ENCODE measurements around the gene UNC13A.

The UNC13A gene

DNA sequence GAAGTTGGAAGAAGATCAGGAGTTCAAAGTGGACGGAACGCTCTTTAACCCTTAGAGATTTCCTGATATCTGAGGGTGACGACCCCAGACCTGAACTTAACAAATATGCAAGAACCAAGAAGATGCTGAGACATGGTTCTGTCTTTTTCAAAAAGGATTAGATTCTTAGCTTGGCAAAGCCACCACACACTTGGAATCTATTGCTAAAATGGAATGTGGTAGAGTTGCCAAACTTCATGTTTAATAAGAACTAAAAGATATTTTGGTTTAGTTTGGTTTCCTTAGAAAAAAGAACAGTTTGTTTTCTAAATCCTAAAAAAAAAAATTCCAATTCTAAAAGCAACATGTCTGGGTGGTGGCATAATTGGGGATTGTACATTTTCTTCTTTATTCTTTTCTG is 29.5 kb downstream of the UNC13A start:
- Histone ChIP-seq H3K9ac (ENCODE audit: low read length) (no peak overlapping the region), H3K27ac (ENCODE audit: low read depth, low read length) (no peak overlapping the region), H3K4me1 (ENCODE audit: insufficient read depth, low read length) (no peaks in the 10 kb centered on the region), H3K9me3 (ENCODE audit: low read length) (no peaks in the 10 kb centered on the region), H3K36me3 (ENCODE audit: insufficient read depth, low read length) (no peaks in the 10 kb centered on the region), H3K27me3 (ENCODE audit: control insufficient read depth in 1 of 2, insufficient read depth in 2 of 2, low read length in 2 of 2) (no peaks in the 10 kb centered on the region), H3K4me3 (ENCODE audit: low read depth in 1 of 2, low read length in 2 of 2) (no peak overlapping the region)

DNA sequence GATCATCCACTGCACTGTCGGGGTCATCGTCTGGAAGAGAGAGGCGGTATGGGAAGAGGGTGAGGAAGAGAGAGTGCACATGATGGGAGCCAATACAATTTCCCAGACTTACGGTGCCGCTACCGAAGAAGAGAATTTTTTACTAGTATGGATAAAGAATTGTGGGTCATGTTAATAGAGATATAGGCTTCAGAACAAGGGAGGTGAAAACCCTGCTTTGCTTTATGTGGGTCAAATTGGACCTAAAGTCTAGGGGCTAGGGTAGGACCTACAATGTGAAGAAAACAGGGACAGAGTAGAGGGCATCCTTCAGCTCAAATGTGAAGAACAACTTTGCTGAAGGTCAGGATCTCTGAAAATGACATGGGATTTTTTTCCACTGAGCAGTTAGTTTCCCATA is 29.9 kb downstream of the UNC13A start:
- Histone ChIP-seq H3K27ac (ENCODE audit: low read depth, low read length) (no peak overlapping the region), H3K4me1 (ENCODE audit: insufficient read depth, low read length) (no peaks in the 10 kb centered on the region), H3K9me3 (ENCODE audit: low read length) (no peaks in the 10 kb centered on the region), H3K9ac (ENCODE audit: low read length) (no peak overlapping the region), H3K27me3 (ENCODE audit: control insufficient read depth in 1 of 2, insufficient read depth in 2 of 2, low read length in 2 of 2) (no peaks in the 10 kb centered on the region), H3K36me3 (ENCODE audit: insufficient read depth, low read length) (no peaks in the 10 kb centered on the region), H3K4me3 (ENCODE audit: low read depth in 1 of 2, low read length in 2 of 2) (no peak overlapping the region)

DNA sequence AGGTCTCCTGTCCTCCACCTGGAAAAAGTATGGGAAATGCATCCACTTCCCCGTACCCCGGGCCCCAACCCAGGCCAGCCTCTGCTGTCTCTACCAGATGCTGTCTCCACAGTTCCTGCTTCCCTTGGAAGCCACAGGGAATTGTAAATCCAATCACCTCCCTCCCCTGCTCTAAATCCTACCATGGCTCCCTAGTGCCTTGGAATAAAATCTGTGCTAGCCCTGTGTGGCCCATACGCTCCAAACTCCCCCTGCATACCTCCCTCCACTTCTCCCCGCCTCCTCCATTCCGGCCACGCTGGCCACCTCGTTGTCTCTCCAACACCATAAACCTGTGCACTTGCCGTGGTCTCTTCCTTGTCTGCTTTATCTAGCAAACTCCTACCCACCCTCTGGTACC is 31.2 kb downstream of the UNC13A start:
- no peaks in the 10 kb centered on the region for H3K27me3 ChIP-seq (ENCODE audit: control insufficient read depth in 1 of 2, insufficient read depth in 2 of 2, low read length in 2 of 2)
- no peaks in the 10 kb centered on the region for H3K36me3 ChIP-seq (ENCODE audit: insufficient read depth, low read length)
- H3K4me3 ChIP-seq (ENCODE audit: low read depth in 1 of 2, low read length in 2 of 2): no peak overlapping the region
- H3K9me3 ChIP-seq (ENCODE audit: low read length): no peaks in the 10 kb centered on the region
- no peaks in the 10 kb centered on the region for H3K4me1 ChIP-seq (ENCODE audit: insufficient read depth, low read length)
- no peak overlapping the region for H3K9ac ChIP-seq (ENCODE audit: low read length)
- no peak overlapping the region for H3K27ac ChIP-seq (ENCODE audit: low read depth, low read length)

DNA sequence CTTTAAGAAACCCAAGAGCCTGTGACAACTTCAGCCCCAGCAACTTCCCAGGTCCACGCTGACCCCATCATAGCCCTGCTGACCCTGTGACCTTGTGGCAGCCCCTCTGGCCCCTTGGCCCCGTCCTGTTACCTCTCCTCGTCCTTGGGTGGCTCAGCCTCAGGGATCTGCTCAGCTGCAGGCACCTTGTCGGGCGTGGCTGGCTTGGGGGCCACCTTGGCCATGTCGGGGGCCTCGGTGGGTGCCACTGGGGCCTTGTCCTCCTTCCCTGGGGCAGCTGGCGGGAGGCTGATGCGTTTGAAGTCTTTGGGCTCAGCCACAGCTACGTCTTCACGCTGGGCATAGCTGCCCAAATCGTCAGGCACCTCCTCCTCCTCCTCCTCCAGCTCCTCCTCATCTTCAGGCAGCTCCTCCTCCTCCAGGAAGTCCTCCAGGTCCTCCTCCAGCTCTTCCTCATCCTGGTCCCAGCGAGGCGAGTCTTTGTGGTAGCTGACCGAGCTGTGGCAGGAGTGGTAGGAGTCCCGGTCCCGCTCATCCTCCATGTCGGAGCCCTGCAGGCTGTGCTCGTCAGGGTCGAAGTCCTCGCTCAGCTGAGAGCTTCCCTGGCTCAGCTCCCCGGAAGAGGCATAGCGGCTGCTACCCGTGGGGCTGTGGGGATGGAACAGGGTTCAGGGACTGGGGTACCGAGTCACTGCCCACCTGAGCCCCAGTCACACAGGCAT is 32.2 kb downstream of the UNC13A start:
- Histone ChIP-seq H3K27ac (ENCODE audit: low read depth, low read length) (no peak overlapping the region), H3K9ac (ENCODE audit: low read length) (no peak overlapping the region), H3K4me3 (ENCODE audit: low read depth in 1 of 2, low read length in 2 of 2) (no peak overlapping the region), H3K9me3 (ENCODE audit: low read length) (no peaks in the 10 kb centered on the region), H3K36me3 (ENCODE audit: insufficient read depth, low read length) (no peaks in the 10 kb centered on the region), H3K4me1 (ENCODE audit: insufficient read depth, low read length) (no peaks in the 10 kb centered on the region), H3K27me3 (ENCODE audit: control insufficient read depth in 1 of 2, insufficient read depth in 2 of 2, low read length in 2 of 2) (no peaks in the 10 kb centered on the region)

DNA sequence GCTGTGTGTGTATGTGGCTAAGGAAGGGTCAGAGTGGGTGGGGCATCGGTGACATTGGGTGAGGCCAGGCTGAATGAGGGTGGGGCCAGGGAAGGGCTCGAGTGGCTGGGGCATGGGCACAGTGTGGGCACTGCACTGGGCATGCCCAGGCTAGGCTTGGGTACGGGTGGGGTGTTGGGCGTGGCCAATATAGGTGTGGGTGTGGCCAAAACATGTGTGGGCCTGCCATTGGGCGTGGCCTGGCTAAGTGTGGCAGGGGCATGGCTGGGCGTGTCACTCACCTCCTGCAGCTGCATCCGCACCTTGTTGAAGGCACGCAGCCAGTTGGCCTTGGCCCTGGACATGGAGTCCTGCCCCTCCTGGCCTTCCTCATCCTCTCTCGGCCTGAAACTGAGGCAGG is 33.2 kb downstream of the UNC13A start:
- Histone ChIP-seq H3K27me3 (ENCODE audit: control insufficient read depth in 1 of 2, insufficient read depth in 2 of 2, low read length in 2 of 2) (no peaks in the 10 kb centered on the region), H3K4me1 (ENCODE audit: insufficient read depth, low read length) (no peaks in the 10 kb centered on the region), H3K9me3 (ENCODE audit: low read length) (no peaks in the 10 kb centered on the region), H3K9ac (ENCODE audit: low read length) (no peak overlapping the region), H3K4me3 (ENCODE audit: low read depth in 1 of 2, low read length in 2 of 2) (no peak overlapping the region), H3K27ac (ENCODE audit: low read depth, low read length) (no peak overlapping the region), H3K36me3 (ENCODE audit: insufficient read depth, low read length) (no peaks in the 10 kb centered on the region)

DNA sequence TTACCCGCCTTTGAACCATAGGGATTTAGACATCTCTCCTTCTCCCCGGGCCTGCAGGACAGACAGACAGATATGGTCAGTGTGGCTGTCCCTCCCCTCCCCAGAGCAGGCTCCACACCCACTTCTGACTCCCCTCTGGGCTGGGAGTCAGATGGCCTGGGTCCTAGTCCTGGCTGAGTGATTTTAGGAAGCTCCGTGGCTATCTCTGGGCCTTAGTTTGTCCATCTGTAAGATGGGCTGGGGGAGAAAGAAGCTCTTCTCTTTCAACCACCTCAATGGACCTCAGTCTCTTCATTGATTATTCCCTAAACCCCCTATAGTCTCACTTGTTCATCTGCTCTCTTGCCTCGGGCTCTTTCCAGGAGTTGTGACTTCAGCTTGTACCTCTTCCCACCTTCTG is 35.5 kb downstream of the UNC13A start:
- H3K27me3 ChIP-seq (ENCODE audit: control insufficient read depth in 1 of 2, insufficient read depth in 2 of 2, low read length in 2 of 2): no peaks in the 10 kb centered on the region
- no peak overlapping the region for H3K9ac ChIP-seq (ENCODE audit: low read length)
- H3K27ac ChIP-seq (ENCODE audit: low read depth, low read length): no peak overlapping the region

DNA sequence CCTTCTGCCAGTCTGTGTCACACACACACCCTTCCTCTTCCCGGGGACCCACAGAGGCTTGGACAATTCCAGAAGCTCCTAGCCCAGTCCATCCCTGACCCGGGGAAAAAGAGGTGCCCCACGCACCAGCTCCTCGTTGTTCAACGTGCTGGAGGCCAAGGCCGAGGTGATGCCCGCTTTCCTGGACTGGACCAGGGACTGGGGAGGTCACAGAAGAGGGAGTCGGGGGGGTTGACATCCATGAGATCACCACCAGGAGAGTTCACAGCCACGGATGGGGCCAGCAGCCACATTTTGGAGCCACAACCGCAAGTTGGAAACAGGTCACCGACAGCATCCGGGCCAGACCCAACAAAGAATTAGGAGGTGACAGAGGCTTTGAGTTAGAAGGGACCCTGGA is 39.4 kb downstream of the UNC13A start:
- H3K27me3 ChIP-seq (ENCODE audit: control insufficient read depth in 1 of 2, insufficient read depth in 2 of 2, low read length in 2 of 2): peaks cover 0 to 7% of the 10 kb centered on the region in 2 donors
- H3K36me3 ChIP-seq (ENCODE audit: insufficient read depth, low read length): no peaks in the 10 kb centered on the region
- H3K27ac ChIP-seq (ENCODE audit: low read depth, low read length): no peak overlapping the region
- H3K4me3 ChIP-seq (ENCODE audit: low read depth in 1 of 2, low read length in 2 of 2): no peak overlapping the region
- no peaks in the 10 kb centered on the region for H3K9me3 ChIP-seq (ENCODE audit: low read length)
- H3K9ac ChIP-seq (ENCODE audit: low read length): no peak overlapping the region
- H3K4me1 ChIP-seq (ENCODE audit: insufficient read depth, low read length): no peaks in the 10 kb centered on the region

More for the DNA sequence above, 35.5 kb downstream of the UNC13A start:
- no peaks in the 10 kb centered on the region for H3K9me3 ChIP-seq (ENCODE audit: low read length)
- no peak overlapping the region for H3K4me3 ChIP-seq (ENCODE audit: low read depth in 1 of 2, low read length in 2 of 2)
- H3K36me3 ChIP-seq (ENCODE audit: insufficient read depth, low read length): no peaks in the 10 kb centered on the region
- H3K4me1 ChIP-seq (ENCODE audit: insufficient read depth, low read length): no peaks in the 10 kb centered on the region

DNA sequence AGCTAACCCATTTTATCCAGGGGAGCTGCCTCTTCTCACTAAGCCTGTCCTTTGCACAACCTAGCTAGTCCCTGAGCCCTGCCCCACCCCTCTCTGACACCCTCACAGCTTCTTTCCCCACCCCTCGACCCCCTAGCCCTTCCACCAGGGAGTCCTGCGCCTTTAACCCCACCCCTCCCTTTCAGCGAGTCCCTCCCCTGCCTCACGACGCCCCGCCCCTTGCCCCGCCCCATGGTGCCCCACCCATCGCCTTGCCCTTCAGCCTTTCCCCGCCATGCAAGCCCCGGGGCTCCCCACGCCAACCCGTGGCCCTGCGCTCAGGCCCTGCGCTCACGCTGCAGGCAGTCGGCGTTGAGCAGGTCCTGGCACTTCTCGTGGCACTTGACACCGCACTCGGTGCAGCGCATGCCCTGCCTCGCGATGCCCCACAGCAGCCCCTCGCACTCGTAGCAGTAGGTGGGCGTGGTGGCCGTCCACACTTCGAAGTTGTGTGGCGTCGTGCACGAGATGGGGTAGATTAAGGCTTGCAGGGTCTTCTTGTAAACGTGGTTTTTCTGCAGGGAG is 40.0 kb downstream of the UNC13A start:
- no peaks in the 10 kb centered on the region for H3K36me3 ChIP-seq (ENCODE audit: insufficient read depth, low read length)
- no peak overlapping the region for H3K9ac ChIP-seq (ENCODE audit: low read length)
- H3K27ac ChIP-seq (ENCODE audit: low read depth, low read length): no peak overlapping the region
- H3K4me1 ChIP-seq (ENCODE audit: insufficient read depth, low read length): no peaks in the 10 kb centered on the region
- no peaks in the 10 kb centered on the region for H3K9me3 ChIP-seq (ENCODE audit: low read length)
- no peak overlapping the region for H3K4me3 ChIP-seq (ENCODE audit: low read depth in 1 of 2, low read length in 2 of 2)
- H3K27me3 ChIP-seq (ENCODE audit: control insufficient read depth in 1 of 2, insufficient read depth in 2 of 2, low read length in 2 of 2): peaks cover 0 to 7% of the 10 kb centered on the region in 2 donors

DNA sequence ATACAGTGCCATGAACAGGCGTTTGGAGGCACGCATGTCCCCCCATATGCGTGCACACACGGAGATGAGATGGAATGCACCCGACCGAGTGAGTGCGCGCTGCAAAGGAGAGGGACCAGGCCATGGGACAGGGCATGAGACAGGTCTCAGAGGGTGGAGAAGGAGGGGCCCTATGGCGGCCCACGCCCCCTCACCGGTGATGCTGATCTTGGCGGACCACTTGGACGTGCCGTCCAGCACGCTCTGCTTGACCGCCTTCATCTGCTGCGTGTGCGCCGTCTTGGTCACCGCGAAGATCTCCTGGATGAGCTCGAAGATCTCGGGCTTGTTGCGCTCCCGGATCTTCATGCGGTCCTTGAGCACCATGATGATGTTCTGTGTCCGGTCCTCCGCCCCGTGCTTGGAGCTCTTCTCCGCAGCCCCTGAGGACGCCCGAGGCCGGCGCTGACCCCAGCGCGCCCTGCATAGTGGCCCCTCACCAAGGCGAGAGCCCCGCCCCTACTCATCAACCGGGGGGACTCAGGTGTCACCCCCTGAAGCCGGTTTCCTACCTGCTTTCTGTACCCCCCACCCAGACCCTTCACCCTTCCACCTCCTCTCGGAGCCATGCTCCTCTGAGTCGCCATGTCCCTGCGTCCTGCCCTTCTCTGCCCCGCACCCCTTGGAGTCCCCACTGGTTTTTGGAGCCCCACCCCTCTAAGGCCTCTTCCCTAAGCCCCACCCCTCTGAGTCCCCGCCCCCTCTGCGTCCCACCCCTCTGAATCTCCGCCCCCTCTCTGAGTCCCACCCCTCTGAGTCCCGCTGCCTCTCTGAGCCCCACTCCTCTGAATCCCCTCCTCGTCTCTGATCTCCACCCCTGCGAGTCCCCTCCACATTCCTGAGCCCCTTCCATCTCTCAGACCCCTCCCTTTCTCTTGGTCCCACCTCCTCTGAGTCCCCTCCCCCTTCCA is 40.8 kb downstream of the UNC13A start:
- Histone ChIP-seq H3K4me3 (ENCODE audit: low read depth in 1 of 2, low read length in 2 of 2) (no peak overlapping the region), H3K27ac (ENCODE audit: low read depth, low read length) (no peak overlapping the region), H3K27me3 (ENCODE audit: control insufficient read depth in 1 of 2, insufficient read depth in 2 of 2, low read length in 2 of 2) (peaks cover 0 to 7% of the 10 kb centered on the region in 2 donors), H3K9ac (ENCODE audit: low read length) (no peak overlapping the region), H3K36me3 (ENCODE audit: insufficient read depth, low read length) (no peaks in the 10 kb centered on the region), H3K4me1 (ENCODE audit: insufficient read depth, low read length) (no peaks in the 10 kb centered on the region), H3K9me3 (ENCODE audit: low read length) (no peaks in the 10 kb centered on the region)

DNA sequence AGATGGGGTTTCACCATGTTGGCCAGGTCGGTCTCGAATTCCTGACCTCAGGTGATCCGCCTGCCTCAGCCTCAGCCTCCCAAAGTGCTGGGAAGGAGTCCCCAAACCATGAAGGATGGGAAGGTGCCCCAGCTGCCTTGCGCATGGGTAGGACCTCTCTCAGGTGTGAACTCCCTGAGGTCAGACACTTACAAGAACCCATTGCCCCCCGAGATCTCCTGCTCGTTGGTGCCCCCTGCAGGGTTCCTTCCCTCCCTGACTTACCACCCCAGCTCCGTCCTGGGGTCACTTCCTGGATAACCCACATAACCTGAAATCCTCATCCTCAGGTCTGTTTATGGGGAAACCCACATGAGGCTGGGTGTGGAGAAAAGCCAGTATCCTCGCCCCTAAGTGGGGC is 41.7 kb downstream of the UNC13A start:
- H3K9me3 ChIP-seq (ENCODE audit: low read length): no peaks in the 10 kb centered on the region
- H3K4me1 ChIP-seq (ENCODE audit: insufficient read depth, low read length): no peaks in the 10 kb centered on the region
- H3K36me3 ChIP-seq (ENCODE audit: insufficient read depth, low read length): no peaks in the 10 kb centered on the region
- no peak overlapping the region for H3K27ac ChIP-seq (ENCODE audit: low read depth, low read length)
- peaks cover 0 to 7% of the 10 kb centered on the region in 2 donors for H3K27me3 ChIP-seq (ENCODE audit: control insufficient read depth in 1 of 2, insufficient read depth in 2 of 2, low read length in 2 of 2)
- no peak overlapping the region for H3K9ac ChIP-seq (ENCODE audit: low read length)
- no peak overlapping the region for H3K4me3 ChIP-seq (ENCODE audit: low read depth in 1 of 2, low read length in 2 of 2)

DNA sequence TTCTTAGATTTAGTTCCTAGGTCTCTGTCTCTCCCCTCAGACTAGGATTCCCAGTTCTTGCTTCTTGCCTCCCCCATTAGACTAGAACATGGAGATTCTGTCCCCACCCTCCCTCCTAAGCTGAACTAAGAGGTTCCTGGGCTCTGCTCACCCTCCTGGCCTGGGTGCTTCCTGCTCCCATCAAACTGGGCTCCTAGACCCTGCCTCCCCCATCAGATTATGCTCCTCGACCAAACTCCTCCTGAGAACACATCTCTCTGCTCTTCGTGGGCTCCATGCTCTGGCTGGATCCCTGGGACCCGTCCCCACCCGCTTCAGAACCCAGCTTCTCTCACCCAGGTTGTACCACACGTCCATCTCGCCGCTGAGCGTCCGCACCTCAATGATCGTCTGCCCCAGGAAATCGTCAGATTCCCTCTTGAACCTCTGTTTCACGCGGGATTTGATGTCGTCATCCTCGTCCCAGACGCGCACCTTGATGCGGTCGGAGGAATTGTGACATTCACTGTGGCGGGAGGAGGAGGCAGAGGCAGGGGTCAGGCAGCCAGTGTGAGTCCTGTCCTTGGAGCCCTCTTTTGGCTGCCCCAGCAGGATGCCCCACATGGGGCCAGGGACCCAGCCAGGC is 42.7 kb downstream of the UNC13A start:
- H3K9me3 ChIP-seq (ENCODE audit: low read length): no peaks in the 10 kb centered on the region
- no peak overlapping the region for H3K4me3 ChIP-seq (ENCODE audit: low read depth in 1 of 2, low read length in 2 of 2)
- H3K4me1 ChIP-seq (ENCODE audit: insufficient read depth, low read length): no peaks in the 10 kb centered on the region
- no peaks in the 10 kb centered on the region for H3K36me3 ChIP-seq (ENCODE audit: insufficient read depth, low read length)
- H3K27ac ChIP-seq (ENCODE audit: low read depth, low read length): no peak overlapping the region
- peaks cover 0 to 7% of the 10 kb centered on the region in 2 donors for H3K27me3 ChIP-seq (ENCODE audit: control insufficient read depth in 1 of 2, insufficient read depth in 2 of 2, low read length in 2 of 2)
- H3K9ac ChIP-seq (ENCODE audit: low read length): no peak overlapping the region
